ENCODE results near the gene PARD6G.

GRCh38 chr18:80109676-80110078, 137.6 kb downstream of the PARD6G start:
- TF ChIP-seq, protein P1, sequence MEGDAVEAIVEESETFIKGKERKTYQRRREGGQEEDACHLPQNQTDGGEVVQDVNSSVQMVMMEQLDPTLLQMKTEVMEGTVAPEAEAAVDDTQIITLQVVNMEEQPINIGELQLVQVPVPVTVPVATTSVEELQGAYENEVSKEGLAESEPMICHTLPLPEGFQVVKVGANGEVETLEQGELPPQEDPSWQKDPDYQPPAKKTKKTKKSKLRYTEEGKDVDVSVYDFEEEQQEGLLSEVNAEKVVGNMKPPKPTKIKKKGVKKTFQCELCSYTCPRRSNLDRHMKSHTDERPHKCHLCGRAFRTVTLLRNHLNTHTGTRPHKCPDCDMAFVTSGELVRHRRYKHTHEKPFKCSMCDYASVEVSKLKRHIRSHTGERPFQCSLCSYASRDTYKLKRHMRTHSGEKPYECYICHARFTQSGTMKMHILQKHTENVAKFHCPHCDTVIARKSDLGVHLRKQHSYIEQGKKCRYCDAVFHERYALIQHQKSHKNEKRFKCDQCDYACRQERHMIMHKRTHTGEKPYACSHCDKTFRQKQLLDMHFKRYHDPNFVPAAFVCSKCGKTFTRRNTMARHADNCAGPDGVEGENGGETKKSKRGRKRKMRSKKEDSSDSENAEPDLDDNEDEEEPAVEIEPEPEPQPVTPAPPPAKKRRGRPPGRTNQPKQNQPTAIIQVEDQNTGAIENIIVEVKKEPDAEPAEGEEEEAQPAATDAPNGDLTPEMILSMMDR (IDR thresholded peaks at IDR 0.05; ENCODE audit: poor library complexity), result no peak
- TF ChIP-seq EZH2phosphoT487 (IDR thresholded peaks at IDR 0.05; ENCODE audit: low read depth, severe bottlenecking, unreplicated experiment), result no peak
